HG02759 (cell line): ENCODE measurements around the gene RDH5.
A peak's percentile ranks its signal among the peaks of the same experiment; 100 is the strongest.

ENCODE experiments used
- ATAC-seq: cut with Tn5 transposase; IDR thresholded peaks from one replicate; pipeline ENCODE4 v1.9.1; 2021; ENCODE audit warnings: mild to moderate bottlenecking, moderate library complexity; ENCODE audit not compliant: unreplicated experiment

Gene RDH5

GRCh38 chr12:55711786-55712553 is 8.2 kb upstream of the RDH5 start:
- no peak for ATAC-seq

GRCh38 chr12:55712700-55713415 is 7.3 kb upstream of the RDH5 start:
- no peak for ATAC-seq

GRCh38 chr12:55713721-55714120 is 6.5 kb upstream of the RDH5 start:
- ATAC-seq = no peak

GRCh38 chr12:55715169-55715764 is 4.9 kb upstream of the RDH5 start:
- ATAC-seq = no peak

- ATAC-seq = peak; percentile 95
Measured at GRCh38 chr12:55715833-55716581, 4.2 kb upstream of the RDH5 start, which contains the start of gene BLOC1S1. Gene BLOC1S1 (plus strand): TSS chr12:55716046. CDS start chr12:55716052, 6 bp downstream.

- peak; percentile 24 for ATAC-seq
Measured at GRCh38 chr12:55716582-55716957, 3.6 kb upstream of the RDH5 start.

- no peak for ATAC-seq
Measured at GRCh38 chr12:55717011-55718007, 2.9 kb upstream of the RDH5 start.

- ATAC-seq = no peak
Measured at GRCh38 chr12:55718015-55718414, 2.2 kb upstream of the RDH5 start.

GRCh38 chr12:55718624-55719275 is 1.4 kb upstream of the RDH5 start:
- ATAC-seq = no peak

- no peak for ATAC-seq
Measured at GRCh38 chr12:55719371-55719770, 822 bp upstream of the RDH5 start.

- ATAC-seq = no peak
Measured at GRCh38 chr12:55720894-55721444, 776 bp downstream of the RDH5 start.

GRCh38 chr12:55721601-55722213 is 1.5 kb downstream of the RDH5 start:
- no peak for ATAC-seq

GRCh38 chr12:55722948-55723347 is 2.8 kb downstream of the RDH5 start:
- ATAC-seq = no peak

GRCh38 chr12:55723516-55724225 is 3.5 kb downstream of the RDH5 start:
- ATAC-seq = no peak

GRCh38 chr12:55724226-55724939 is 4.2 kb downstream of the RDH5 start:
- ATAC-seq = no peak

GRCh38 chr12:55724940-55725309 is 4.7 kb downstream of the RDH5 start:
- ATAC-seq = no peak

GRCh38 chr12:55725556-55725955 is 5.4 kb downstream of the RDH5 start:
- no peak for ATAC-seq

- no peak for ATAC-seq
Measured at GRCh38 chr12:55726971-55727370, 6.8 kb downstream of the RDH5 start.
